ENCODE results near the gene ADPRH. TPM values are rescaled to one million over a fixed set of nuclear protein-coding genes. Genes with fewer than 3 reads are reported as not detected.

The ADPRH gene
- total RNA-seq, 1 donor = 4.1 TPM

DNA sequence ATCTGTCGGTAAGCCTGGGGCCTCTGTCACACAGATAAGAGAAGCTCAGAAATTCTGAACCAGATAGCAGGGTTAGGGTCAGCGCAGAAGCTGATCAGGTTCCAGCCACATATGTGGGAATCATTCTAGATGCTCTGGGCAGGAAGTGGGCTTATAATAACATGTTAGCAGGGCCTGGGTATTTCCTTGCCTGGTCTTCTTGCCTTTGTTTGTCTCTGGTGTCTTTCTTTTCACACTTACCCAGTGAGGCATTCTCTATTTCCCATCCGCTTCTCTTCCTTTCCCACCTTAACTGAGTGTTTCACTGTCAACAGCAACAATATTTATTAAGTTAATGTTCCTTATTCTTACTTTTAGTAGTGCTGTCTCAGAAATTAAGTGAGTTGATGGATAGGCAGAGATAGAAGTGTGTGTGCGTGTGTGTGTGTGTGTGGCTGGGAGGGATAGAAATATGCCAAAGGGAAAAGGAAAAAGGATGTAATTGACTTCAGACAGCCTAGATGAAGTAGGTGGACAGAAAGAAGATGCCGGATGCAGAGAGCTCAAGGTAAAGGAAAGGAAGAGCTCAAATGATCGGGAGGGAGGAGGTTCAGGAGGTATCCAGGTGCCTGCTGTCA is 20.4 kb downstream of the ADPRH start:
- DNase-seq (ENCODE audit: low read depth) = no peak
- no peak overlapping the region for H3K4me3 ChIP-seq (ENCODE audit: low read depth, low read length)
- TF ChIP-seq, protein P1, sequence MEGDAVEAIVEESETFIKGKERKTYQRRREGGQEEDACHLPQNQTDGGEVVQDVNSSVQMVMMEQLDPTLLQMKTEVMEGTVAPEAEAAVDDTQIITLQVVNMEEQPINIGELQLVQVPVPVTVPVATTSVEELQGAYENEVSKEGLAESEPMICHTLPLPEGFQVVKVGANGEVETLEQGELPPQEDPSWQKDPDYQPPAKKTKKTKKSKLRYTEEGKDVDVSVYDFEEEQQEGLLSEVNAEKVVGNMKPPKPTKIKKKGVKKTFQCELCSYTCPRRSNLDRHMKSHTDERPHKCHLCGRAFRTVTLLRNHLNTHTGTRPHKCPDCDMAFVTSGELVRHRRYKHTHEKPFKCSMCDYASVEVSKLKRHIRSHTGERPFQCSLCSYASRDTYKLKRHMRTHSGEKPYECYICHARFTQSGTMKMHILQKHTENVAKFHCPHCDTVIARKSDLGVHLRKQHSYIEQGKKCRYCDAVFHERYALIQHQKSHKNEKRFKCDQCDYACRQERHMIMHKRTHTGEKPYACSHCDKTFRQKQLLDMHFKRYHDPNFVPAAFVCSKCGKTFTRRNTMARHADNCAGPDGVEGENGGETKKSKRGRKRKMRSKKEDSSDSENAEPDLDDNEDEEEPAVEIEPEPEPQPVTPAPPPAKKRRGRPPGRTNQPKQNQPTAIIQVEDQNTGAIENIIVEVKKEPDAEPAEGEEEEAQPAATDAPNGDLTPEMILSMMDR (IDR thresholded peaks at IDR 0.05; ENCODE audit: insufficient read depth, low read length) = no peak

DNA sequence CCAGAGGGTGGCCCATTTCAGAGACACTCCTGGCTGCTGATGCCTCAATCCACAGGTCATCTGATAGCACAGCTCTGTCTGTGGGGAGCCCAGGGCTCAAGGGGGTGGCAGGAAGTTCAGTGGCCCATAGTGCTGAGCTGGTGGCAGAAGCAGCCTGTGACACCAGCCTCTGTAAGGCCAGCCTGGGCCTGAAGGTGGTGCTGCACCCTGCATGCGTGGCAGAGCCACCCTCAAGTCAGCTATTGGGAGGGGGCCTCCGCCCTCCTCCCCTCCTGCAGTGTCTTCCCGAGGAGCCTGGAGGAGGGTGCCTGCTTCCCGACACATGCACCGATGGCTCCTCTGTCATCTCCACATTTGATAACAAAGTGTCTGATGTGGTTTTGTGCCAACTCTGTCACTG is 21.4 kb downstream of the ADPRH start:
- H3K4me3 ChIP-seq (ENCODE audit: low read depth, low read length) = no peak overlapping the region
- DNase-seq (ENCODE audit: low read depth) = no peak
- TF ChIP-seq, protein P1 (IDR thresholded peaks at IDR 0.05; ENCODE audit: insufficient read depth, low read length) = peak; percentile 31

DNA sequence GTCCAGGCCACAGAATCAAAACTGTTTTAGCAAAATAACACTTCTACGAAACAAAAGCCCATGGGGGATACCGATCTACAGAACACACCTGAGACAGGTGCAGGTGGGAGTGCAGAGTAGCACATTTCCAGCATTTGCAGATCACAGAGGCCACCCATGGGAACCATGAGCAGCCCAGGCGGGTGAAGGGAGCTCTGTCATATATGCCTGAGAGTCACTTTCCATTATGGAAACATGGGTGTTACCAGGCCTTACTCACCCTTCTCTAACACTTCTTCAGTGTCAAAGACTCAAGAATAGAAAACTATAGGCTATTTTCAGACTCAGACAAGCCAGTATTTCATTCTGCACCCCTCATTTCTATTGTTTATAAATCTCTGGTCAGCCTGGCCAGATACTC is 21.9 kb downstream of the ADPRH start:
- TF ChIP-seq, protein P1 (IDR thresholded peaks at IDR 0.05; ENCODE audit: insufficient read depth, low read length) = no peak
- no peak overlapping the region for H3K4me3 ChIP-seq (ENCODE audit: low read depth, low read length)
- DNase-seq (ENCODE audit: low read depth) = no peak

DNA sequence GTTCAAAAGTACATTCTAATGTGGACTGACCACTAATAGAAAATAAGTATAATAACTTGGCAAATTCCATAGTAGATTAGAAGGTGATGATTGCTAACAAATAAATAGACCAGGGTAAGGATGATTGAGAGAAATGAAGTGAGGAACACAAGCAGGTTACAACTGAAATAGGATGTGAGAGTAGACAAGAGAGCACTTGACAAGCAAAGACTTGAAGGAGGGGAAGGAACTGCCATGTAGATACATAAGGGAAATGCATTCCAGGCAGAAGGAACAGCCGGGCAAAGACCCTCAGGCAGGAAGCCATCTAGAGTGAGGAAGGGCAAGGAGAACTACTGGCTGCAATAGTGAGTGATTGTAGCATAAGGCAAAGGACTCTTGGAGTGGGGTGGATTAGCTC is 23.4 kb downstream of the ADPRH start:
- no peak overlapping the region for H3K4me3 ChIP-seq (ENCODE audit: low read depth, low read length)
- TF ChIP-seq, protein P1 (IDR thresholded peaks at IDR 0.05; ENCODE audit: insufficient read depth, low read length) = no peak
- DNase-seq (ENCODE audit: low read depth) = no peak

DNA sequence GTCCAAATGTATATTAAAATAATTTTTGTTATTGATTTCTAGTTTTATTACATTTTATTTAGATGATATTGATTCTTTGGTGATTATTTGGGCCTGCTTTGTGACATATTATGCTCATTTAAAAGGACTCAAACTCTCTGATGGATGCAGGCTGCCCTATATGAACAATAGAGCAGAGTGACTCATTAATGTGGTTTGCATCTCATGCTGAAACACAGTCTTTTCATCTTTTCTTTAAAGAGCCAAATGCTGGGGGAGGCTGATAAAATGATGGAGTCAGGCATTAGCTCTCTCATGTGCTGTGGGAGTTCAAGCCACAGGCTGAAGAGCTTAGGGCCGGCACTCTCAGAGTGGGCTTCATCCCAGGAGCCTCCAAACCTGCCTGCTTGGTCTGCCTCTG is 25.6 kb downstream of the ADPRH start:
- TF ChIP-seq, protein P1 (IDR thresholded peaks at IDR 0.05; ENCODE audit: insufficient read depth, low read length) = no peak
- peak; percentile 83 for DNase-seq (ENCODE audit: low read depth)

DNA sequence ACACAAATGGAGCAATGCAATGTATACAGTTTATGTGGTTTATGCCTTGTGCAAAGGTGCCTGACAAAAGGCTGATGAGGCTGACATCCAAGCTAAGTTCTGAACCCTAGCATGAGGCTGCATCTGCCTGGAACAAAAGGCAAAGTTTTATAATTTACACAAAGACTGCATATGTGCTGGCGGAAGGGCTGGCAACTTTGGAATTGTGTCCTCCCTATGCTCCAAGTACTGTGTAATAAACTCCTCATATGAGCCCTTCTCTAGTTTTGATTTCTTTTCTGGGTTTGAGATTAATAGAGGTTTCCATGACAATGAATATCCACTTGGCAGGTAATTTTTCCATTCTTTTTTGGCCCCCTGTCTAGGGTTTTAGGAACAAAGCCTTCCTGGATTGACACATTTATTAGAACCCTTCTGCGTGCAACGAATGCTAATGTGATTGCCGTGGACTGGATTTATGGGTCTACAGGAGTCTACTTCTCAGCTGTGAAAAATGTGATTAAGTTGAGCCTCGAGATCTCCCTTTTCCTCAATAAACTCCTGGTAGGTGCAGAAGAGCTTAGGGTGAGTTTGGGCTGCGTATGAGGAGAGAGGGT is 29.2 kb downstream of the ADPRH start:
- no peak for DNase-seq (ENCODE audit: low read depth)
- H3K4me3 ChIP-seq (ENCODE audit: low read depth, low read length) = no peak overlapping the region
- TF ChIP-seq, protein P1 (IDR thresholded peaks at IDR 0.05; ENCODE audit: insufficient read depth, low read length) = no peak

More for the DNA sequence above, 25.6 kb downstream of the ADPRH start:
- no peak overlapping the region for H3K4me3 ChIP-seq (ENCODE audit: low read depth, low read length)
